Measurements from ENCODE around the gene FEZF1. TPM values are rescaled to one million over a fixed set of nuclear protein-coding genes. Genes with fewer than 3 reads are reported as not detected.

The FEZF1 gene
- not detected for total RNA-seq
- not detected for polyA plus RNA-seq

DNA sequence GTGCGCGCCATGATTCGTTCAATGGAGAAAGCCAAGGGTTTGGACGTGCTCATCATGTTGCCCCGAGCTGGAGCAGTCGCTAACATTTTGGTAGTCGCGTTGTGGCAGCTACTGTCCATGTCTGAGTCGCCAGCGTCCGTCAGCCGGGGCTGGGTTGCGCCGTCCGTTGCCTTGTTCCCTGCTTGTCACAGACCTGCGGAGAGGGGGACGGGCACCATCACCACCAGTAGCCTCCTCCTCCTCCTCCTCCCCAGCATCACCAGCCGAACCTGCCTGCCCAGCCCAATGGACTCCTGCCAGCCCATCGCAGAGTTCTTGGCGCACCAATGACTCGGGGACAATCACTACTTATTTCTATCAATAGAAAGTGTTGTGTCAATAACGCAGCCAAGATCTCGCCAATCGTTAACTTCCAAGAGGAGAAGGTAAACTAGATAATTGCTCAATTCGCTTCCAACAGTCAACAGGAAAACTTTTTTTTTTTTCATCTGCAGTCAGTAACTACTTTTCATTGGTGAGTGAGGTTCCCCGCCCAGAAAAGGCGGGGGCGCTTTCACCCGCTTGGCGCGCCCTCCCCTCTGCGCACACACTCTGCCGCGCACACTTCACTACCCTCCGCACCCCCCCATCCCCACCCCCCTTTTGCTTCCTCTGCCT, at the start of gene FEZF1:
Gene FEZF1 (minus strand): TSS at position 432 of the 657 bp plus-strand sequence. CDS start 313 bp downstream, at position 119.
- DNase-seq, result no peak
- no peaks in the 10 kb centered on the region for H3K9me3 ChIP-seq (ENCODE audit: low read length)
- Mint-ChIP-seq H3K9me3 (peaks cover 4 to 25% (median 10%) of the 10 kb centered on the region in 5 donors), H3K27ac (peak within 1 kb of the TSS in 1 of 8 donors; percentile 69), H3K4me1 (no peaks in the 10 kb centered on the region), H3K4me3 (no peak within 1 kb of the TSS), H3K36me3 (no peaks in the 10 kb centered on the region), H3K27me3 (peaks cover 65 to 82% of the 10 kb centered on the region in 2 donors)
- no peak within 1 kb of the TSS for H3K4me3 ChIP-seq (ENCODE audit: low read length)
- H3K36me3 ChIP-seq (ENCODE audit: insufficient read depth, low read length), result no peaks in the 10 kb centered on the region
- CTCF ChIA-PET, result no interaction called here
- peaks cover 5% of the 10 kb centered on the region for H3K27me3 ChIP-seq (ENCODE audit: insufficient read depth, low read length, poor library complexity, severe bottlenecking)
- no peaks in the 10 kb centered on the region for H3K4me1 ChIP-seq (ENCODE audit: insufficient read depth, low read length)
- no peak within 1 kb of the TSS for H3K27ac ChIP-seq (ENCODE audit: low read depth, low read length)
- POLR2A ChIA-PET, result no interaction called here

GRCh38 chr7:122352454-122352853, 47.9 kb upstream of the FEZF1 start:
- Mint-ChIP-seq H3K9me3 (peaks cover 0 to 6% (median 2%) of the 10 kb centered on the region in 5 donors), H3K27me3 (no peaks in the 10 kb centered on the region), H3K27ac (no peak overlapping the region), H3K4me3 (no peak overlapping the region), H3K36me3 (no peaks in the 10 kb centered on the region), H3K4me1 (no peaks in the 10 kb centered on the region)
- Histone ChIP-seq H3K9me3 (ENCODE audit: low read length) (no peaks in the 10 kb centered on the region), H3K4me1 (ENCODE audit: insufficient read depth, low read length) (no peaks in the 10 kb centered on the region), H3K36me3 (ENCODE audit: insufficient read depth, low read length) (no peaks in the 10 kb centered on the region), H3K27ac (ENCODE audit: low read depth, low read length) (no peak overlapping the region), H3K4me3 (ENCODE audit: low read length) (no peak overlapping the region), H3K27me3 (ENCODE audit: insufficient read depth, low read length, poor library complexity, severe bottlenecking) (no peaks in the 10 kb centered on the region)
- no peak for DNase-seq
- CTCF ChIA-PET, result no interaction called here
- POLR2A ChIA-PET, result no interaction called here

- no peaks in the 10 kb centered on the region for H3K9me3 ChIP-seq (ENCODE audit: low read length)
- Mint-ChIP-seq H3K36me3 (no peaks in the 10 kb centered on the region), H3K9me3 (peaks cover 0 to 6% (median 0%) of the 10 kb centered on the region in 5 donors), H3K4me1 (no peaks in the 10 kb centered on the region), H3K27ac (no peak overlapping the region), H3K27me3 (no peaks in the 10 kb centered on the region), H3K4me3 (no peak overlapping the region)
- H3K27me3 ChIP-seq (ENCODE audit: insufficient read depth, low read length, poor library complexity, severe bottlenecking), result no peaks in the 10 kb centered on the region
- H3K4me3 ChIP-seq (ENCODE audit: low read length), result no peak overlapping the region
- no peak overlapping the region for H3K27ac ChIP-seq (ENCODE audit: low read depth, low read length)
- H3K4me1 ChIP-seq (ENCODE audit: insufficient read depth, low read length), result no peaks in the 10 kb centered on the region
- ChIA-PET CTCF (no interaction called here), POLR2A (no interaction called here)
- no peaks in the 10 kb centered on the region for H3K36me3 ChIP-seq (ENCODE audit: insufficient read depth, low read length)
- DNase-seq, result no peak
Measured at GRCh38 chr7:122350701-122351100, 46.2 kb upstream of the FEZF1 start.

DNA sequence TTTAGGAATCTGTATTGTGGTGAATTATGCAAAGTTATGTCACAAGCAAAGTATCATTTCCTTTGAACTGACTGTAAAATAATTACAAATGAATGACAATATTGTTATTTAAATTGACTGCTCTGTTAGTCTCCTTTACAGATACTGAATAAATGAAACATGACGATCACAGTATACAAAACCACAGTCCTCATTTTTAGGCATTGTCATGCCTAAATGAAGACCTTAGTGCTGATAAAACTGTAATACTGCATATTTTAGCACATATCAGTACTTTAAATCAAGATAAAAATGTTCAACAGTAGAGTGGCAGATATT, 39.7 kb upstream of the FEZF1 start:
- no peak for DNase-seq
- POLR2A ChIA-PET, result no interaction called here
- Mint-ChIP-seq H3K27ac (no peak overlapping the region), H3K4me1 (no peaks in the 10 kb centered on the region), H3K27me3 (no peaks in the 10 kb centered on the region), H3K4me3 (no peak overlapping the region), H3K9me3 (peaks cover 0 to 5% (median 0%) of the 10 kb centered on the region in 5 donors), H3K36me3 (no peaks in the 10 kb centered on the region)
- Histone ChIP-seq H3K27ac (ENCODE audit: low read depth, low read length) (no peak overlapping the region), H3K4me1 (ENCODE audit: insufficient read depth, low read length) (no peaks in the 10 kb centered on the region), H3K9me3 (ENCODE audit: low read length) (no peaks in the 10 kb centered on the region), H3K27me3 (ENCODE audit: insufficient read depth, low read length, poor library complexity, severe bottlenecking) (no peaks in the 10 kb centered on the region), H3K36me3 (ENCODE audit: insufficient read depth, low read length) (no peaks in the 10 kb centered on the region), H3K4me3 (ENCODE audit: low read length) (no peak overlapping the region)
- CTCF ChIA-PET, result no interaction called here

GRCh38 chr7:122343601-122344302, 39.2 kb upstream of the FEZF1 start:
- Histone ChIP-seq H3K36me3 (ENCODE audit: insufficient read depth, low read length) (no peaks in the 10 kb centered on the region), H3K9me3 (ENCODE audit: low read length) (no peaks in the 10 kb centered on the region), H3K4me1 (ENCODE audit: insufficient read depth, low read length) (no peaks in the 10 kb centered on the region), H3K27ac (ENCODE audit: low read depth, low read length) (no peak overlapping the region), H3K4me3 (ENCODE audit: low read length) (no peak overlapping the region), H3K27me3 (ENCODE audit: insufficient read depth, low read length, poor library complexity, severe bottlenecking) (no peaks in the 10 kb centered on the region)
- Mint-ChIP-seq H3K27ac (no peak overlapping the region), H3K36me3 (no peaks in the 10 kb centered on the region), H3K9me3 (peaks cover 0 to 4% (median 0%) of the 10 kb centered on the region in 5 donors), H3K4me1 (no peaks in the 10 kb centered on the region), H3K4me3 (no peak overlapping the region), H3K27me3 (no peaks in the 10 kb centered on the region)
- ChIA-PET CTCF (no interaction called here), POLR2A (no interaction called here)
- DNase-seq, result no peak

- no peaks in the 10 kb centered on the region for H3K4me1 ChIP-seq (ENCODE audit: insufficient read depth, low read length)
- H3K9me3 Mint-ChIP-seq, result peaks cover 0 to 4% (median 0%) of the 10 kb centered on the region in 5 donors
- no peaks in the 10 kb centered on the region for H3K36me3 Mint-ChIP-seq
- no peak overlapping the region for H3K4me3 ChIP-seq (ENCODE audit: low read length)
- no peak overlapping the region for H3K27ac ChIP-seq (ENCODE audit: low read depth, low read length)
- H3K27me3 ChIP-seq (ENCODE audit: insufficient read depth, low read length, poor library complexity, severe bottlenecking), result no peaks in the 10 kb centered on the region
- ChIA-PET CTCF (no interaction called here), POLR2A (no interaction called here)
- no peaks in the 10 kb centered on the region for H3K27me3 Mint-ChIP-seq
- no peaks in the 10 kb centered on the region for H3K36me3 ChIP-seq (ENCODE audit: insufficient read depth, low read length)
- H3K4me1 Mint-ChIP-seq, result no peaks in the 10 kb centered on the region
- no peak overlapping the region for H3K27ac Mint-ChIP-seq
- DNase-seq, result no peak
- H3K4me3 Mint-ChIP-seq, result no peak overlapping the region
- H3K9me3 ChIP-seq (ENCODE audit: low read length), result no peaks in the 10 kb centered on the region
Measured at GRCh38 chr7:122340427-122340826, 35.9 kb upstream of the FEZF1 start.

- H3K9me3 ChIP-seq (ENCODE audit: low read length), result no peaks in the 10 kb centered on the region
- no peaks in the 10 kb centered on the region for H3K4me1 ChIP-seq (ENCODE audit: insufficient read depth, low read length)
- no peak overlapping the region for H3K4me3 ChIP-seq (ENCODE audit: low read length)
- POLR2A ChIA-PET, result no interaction called here
- Mint-ChIP-seq H3K4me1 (no peaks in the 10 kb centered on the region), H3K4me3 (no peak overlapping the region), H3K27ac (no peak overlapping the region), H3K27me3 (no peaks in the 10 kb centered on the region), H3K9me3 (peaks cover 0 to 4% (median 0%) of the 10 kb centered on the region in 5 donors), H3K36me3 (no peaks in the 10 kb centered on the region)
- DNase-seq, result no peak
- H3K36me3 ChIP-seq (ENCODE audit: insufficient read depth, low read length), result no peaks in the 10 kb centered on the region
- CTCF ChIA-PET, result no interaction called here
- no peak overlapping the region for H3K27ac ChIP-seq (ENCODE audit: low read depth, low read length)
- H3K27me3 ChIP-seq (ENCODE audit: insufficient read depth, low read length, poor library complexity, severe bottlenecking), result no peaks in the 10 kb centered on the region
Measured at GRCh38 chr7:122339145-122339904, 34.8 kb upstream of the FEZF1 start.

GRCh38 chr7:122337011-122337410, 32.5 kb upstream of the FEZF1 start:
- Histone ChIP-seq H3K27ac (ENCODE audit: low read depth, low read length) (no peak overlapping the region), H3K9me3 (ENCODE audit: low read length) (no peaks in the 10 kb centered on the region), H3K4me1 (ENCODE audit: insufficient read depth, low read length) (no peaks in the 10 kb centered on the region), H3K4me3 (ENCODE audit: low read length) (no peak overlapping the region), H3K27me3 (ENCODE audit: insufficient read depth, low read length, poor library complexity, severe bottlenecking) (no peaks in the 10 kb centered on the region), H3K36me3 (ENCODE audit: insufficient read depth, low read length) (no peaks in the 10 kb centered on the region)
- no peak overlapping the region for H3K27ac Mint-ChIP-seq
- ChIA-PET CTCF (no interaction called here), POLR2A (no interaction called here)
- H3K4me1 Mint-ChIP-seq, result no peaks in the 10 kb centered on the region
- no peaks in the 10 kb centered on the region for H3K27me3 Mint-ChIP-seq
- DNase-seq, result no peak
- H3K9me3 Mint-ChIP-seq, result peaks cover 0 to 2% (median 0%) of the 10 kb centered on the region in 5 donors
- no peak overlapping the region for H3K4me3 Mint-ChIP-seq
- no peaks in the 10 kb centered on the region for H3K36me3 Mint-ChIP-seq
